GM12878 (cell line): Measurements from ENCODE around the gene RAPGEF4.

Experiments
- BRCA1 ChIP-seq: IDR thresholded peaks from 2 replicates; pipeline ENCODE4 v1.6.1; 2011; ENCODE audit warnings: low read depth, low read length, improper control_type of control experiment
- JUNB ChIP-seq: IDR thresholded peaks from 2 replicates; pipeline ENCODE4 v1.6.1; 2016; ENCODE audit warnings: antibody characterized with exemption, mild to moderate bottlenecking
- POLR2AphosphoS5 ChIP-seq: IDR thresholded peaks from 2 replicates; pipeline ENCODE4 v1.6.1; 2011; ENCODE audit warnings: mild to moderate bottlenecking, low read length, inconsistent platforms
- SMARCA5 ChIP-seq: fragments of 450-650 bp; IDR thresholded peaks from 2 replicates; pipeline ENCODE4 v1.6.1; 2017; ENCODE audit warnings: mild to moderate bottlenecking
- TF ChIP-seq, protein P1 (sequence below): IDR thresholded peaks from 2 replicates; pipeline ENCODE4 v1.6.1; 2012; ENCODE audit warnings: mild to moderate bottlenecking, low read depth, low read length
- TF ChIP-seq, protein P2 (sequence below): IDR thresholded peaks from 2 replicates; pipeline ENCODE4 v1.6.1; 2011; ENCODE audit warnings: borderline replicate concordance, low read depth, mild to moderate bottlenecking, moderate library complexity, mixed read lengths, low read length; ENCODE audit not compliant: insufficient read depth; ENCODE audit errors: extremely low read length

GRCh38 chr2:172836827-172837226 is 101.2 kb downstream of the RAPGEF4 start:
- TF ChIP-seq SMARCA5 = no peak
- TF ChIP-seq POLR2AphosphoS5 = no peak
- TF ChIP-seq, protein P1, sequence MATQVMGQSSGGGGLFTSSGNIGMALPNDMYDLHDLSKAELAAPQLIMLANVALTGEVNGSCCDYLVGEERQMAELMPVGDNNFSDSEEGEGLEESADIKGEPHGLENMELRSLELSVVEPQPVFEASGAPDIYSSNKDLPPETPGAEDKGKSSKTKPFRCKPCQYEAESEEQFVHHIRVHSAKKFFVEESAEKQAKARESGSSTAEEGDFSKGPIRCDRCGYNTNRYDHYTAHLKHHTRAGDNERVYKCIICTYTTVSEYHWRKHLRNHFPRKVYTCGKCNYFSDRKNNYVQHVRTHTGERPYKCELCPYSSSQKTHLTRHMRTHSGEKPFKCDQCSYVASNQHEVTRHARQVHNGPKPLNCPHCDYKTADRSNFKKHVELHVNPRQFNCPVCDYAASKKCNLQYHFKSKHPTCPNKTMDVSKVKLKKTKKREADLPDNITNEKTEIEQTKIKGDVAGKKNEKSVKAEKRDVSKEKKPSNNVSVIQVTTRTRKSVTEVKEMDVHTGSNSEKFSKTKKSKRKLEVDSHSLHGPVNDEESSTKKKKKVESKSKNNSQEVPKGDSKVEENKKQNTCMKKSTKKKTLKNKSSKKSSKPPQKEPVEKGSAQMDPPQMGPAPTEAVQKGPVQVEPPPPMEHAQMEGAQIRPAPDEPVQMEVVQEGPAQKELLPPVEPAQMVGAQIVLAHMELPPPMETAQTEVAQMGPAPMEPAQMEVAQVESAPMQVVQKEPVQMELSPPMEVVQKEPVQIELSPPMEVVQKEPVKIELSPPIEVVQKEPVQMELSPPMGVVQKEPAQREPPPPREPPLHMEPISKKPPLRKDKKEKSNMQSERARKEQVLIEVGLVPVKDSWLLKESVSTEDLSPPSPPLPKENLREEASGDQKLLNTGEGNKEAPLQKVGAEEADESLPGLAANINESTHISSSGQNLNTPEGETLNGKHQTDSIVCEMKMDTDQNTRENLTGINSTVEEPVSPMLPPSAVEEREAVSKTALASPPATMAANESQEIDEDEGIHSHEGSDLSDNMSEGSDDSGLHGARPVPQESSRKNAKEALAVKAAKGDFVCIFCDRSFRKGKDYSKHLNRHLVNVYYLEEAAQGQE = no peak
- no peak for TF ChIP-seq JUNB
- TF ChIP-seq BRCA1 = no peak
- TF ChIP-seq, protein P2, sequence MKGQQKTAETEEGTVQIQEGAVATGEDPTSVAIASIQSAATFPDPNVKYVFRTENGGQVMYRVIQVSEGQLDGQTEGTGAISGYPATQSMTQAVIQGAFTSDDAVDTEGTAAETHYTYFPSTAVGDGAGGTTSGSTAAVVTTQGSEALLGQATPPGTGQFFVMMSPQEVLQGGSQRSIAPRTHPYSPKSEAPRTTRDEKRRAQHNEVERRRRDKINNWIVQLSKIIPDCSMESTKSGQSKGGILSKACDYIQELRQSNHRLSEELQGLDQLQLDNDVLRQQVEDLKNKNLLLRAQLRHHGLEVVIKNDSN = no peak
